ENCODE data around the gene RPL22L1.

DNA sequence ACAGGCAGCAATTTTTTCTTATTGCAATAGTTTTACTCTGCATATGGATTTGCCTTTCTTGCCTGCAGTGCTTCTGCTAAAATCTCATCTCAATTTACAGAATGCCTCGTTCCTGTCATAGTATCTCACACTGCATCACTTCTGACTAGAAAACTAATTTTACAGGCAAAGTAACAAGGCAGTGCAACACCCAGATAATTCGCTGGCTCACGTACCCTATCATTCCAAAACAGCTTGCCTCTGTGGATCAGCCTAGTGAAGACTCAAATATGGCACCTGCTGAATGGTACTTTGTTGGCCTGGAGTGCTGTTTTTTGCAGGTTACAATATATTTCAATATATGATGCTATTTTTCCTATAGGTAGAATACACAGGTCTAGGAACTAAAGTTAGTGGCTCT lies 33.1 kb upstream of the RPL22L1 start:
- TF ChIP-seq, protein P1, sequence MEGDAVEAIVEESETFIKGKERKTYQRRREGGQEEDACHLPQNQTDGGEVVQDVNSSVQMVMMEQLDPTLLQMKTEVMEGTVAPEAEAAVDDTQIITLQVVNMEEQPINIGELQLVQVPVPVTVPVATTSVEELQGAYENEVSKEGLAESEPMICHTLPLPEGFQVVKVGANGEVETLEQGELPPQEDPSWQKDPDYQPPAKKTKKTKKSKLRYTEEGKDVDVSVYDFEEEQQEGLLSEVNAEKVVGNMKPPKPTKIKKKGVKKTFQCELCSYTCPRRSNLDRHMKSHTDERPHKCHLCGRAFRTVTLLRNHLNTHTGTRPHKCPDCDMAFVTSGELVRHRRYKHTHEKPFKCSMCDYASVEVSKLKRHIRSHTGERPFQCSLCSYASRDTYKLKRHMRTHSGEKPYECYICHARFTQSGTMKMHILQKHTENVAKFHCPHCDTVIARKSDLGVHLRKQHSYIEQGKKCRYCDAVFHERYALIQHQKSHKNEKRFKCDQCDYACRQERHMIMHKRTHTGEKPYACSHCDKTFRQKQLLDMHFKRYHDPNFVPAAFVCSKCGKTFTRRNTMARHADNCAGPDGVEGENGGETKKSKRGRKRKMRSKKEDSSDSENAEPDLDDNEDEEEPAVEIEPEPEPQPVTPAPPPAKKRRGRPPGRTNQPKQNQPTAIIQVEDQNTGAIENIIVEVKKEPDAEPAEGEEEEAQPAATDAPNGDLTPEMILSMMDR (IDR thresholded peaks at IDR 0.05) = no peak
- TF ChIP-seq, protein P2, sequence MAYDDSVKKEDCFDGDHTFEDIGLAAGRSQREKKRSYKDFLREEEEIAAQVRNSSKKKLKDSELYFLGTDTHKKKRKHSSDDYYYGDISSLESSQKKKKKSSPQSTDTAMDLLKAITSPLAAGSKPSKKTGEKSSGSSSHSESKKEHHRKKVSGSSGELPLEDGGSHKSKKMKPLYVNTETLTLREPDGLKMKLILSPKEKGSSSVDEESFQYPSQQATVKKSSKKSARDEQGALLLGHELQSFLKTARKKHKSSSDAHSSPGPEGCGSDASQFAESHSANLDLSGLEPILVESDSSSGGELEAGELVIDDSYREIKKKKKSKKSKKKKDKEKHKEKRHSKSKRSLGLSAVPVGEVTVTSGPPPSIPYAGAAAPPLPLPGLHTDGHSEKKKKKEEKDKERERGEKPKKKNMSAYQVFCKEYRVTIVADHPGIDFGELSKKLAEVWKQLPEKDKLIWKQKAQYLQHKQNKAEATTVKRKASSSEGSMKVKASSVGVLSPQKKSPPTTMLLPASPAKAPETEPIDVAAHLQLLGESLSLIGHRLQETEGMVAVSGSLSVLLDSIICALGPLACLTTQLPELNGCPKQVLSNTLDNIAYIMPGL (CRISPR knock-in tag; IDR thresholded peaks at IDR 0.05; ENCODE audit: borderline replicate concordance) = no peak
- TF ChIP-seq EP300 (IDR thresholded peaks at IDR 0.05) = no peak
- no peak for TF ChIP-seq CEBPB (IDR thresholded peaks at IDR 0.05)
- TF ChIP-seq JUNB (IDR thresholded peaks at IDR 0.05) = no peak
- no peak for TF ChIP-seq MYC (IDR thresholded peaks at IDR 0.05; ENCODE audit: borderline replicate concordance, low read length)
- TF ChIP-seq, protein P3, sequence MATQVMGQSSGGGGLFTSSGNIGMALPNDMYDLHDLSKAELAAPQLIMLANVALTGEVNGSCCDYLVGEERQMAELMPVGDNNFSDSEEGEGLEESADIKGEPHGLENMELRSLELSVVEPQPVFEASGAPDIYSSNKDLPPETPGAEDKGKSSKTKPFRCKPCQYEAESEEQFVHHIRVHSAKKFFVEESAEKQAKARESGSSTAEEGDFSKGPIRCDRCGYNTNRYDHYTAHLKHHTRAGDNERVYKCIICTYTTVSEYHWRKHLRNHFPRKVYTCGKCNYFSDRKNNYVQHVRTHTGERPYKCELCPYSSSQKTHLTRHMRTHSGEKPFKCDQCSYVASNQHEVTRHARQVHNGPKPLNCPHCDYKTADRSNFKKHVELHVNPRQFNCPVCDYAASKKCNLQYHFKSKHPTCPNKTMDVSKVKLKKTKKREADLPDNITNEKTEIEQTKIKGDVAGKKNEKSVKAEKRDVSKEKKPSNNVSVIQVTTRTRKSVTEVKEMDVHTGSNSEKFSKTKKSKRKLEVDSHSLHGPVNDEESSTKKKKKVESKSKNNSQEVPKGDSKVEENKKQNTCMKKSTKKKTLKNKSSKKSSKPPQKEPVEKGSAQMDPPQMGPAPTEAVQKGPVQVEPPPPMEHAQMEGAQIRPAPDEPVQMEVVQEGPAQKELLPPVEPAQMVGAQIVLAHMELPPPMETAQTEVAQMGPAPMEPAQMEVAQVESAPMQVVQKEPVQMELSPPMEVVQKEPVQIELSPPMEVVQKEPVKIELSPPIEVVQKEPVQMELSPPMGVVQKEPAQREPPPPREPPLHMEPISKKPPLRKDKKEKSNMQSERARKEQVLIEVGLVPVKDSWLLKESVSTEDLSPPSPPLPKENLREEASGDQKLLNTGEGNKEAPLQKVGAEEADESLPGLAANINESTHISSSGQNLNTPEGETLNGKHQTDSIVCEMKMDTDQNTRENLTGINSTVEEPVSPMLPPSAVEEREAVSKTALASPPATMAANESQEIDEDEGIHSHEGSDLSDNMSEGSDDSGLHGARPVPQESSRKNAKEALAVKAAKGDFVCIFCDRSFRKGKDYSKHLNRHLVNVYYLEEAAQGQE (IDR thresholded peaks at IDR 0.05) = no peak
- TF ChIP-seq NPAS2 (CRISPR knock-in tag; IDR thresholded peaks at IDR 0.05; ENCODE audit: borderline replicate concordance) = no peak
- no peak for TF ChIP-seq NFE2L2 (conservative IDR thresholded peaks at IDR 0.05; ENCODE audit: low read length)

Data from A549 (cell line).